Endodermal cell (in vitro differentiated cells): Measurements from ENCODE around the gene CLN6. TPM values are rescaled to one million over a fixed set of nuclear protein-coding genes. Genes with fewer than 3 reads are reported as not detected.

Experiments used
- DNase-seq: peaks from one replicate; pipeline ENCODE4 v3.0.0-alpha.2; 2017
- H3K27ac ChIP-seq: 2 replicates; pipeline ENCODE4 v1.5.1; 2013; ENCODE audit warnings: mild to moderate bottlenecking, low read depth, low read length, moderate library complexity
- H3K27me3 ChIP-seq: 2 replicates; pipeline ENCODE4 v1.6.1; 2013; ENCODE audit warnings: mild to moderate bottlenecking, low read length, moderate library complexity; ENCODE audit not compliant: insufficient read depth, control insufficient read depth, poor library complexity, severe bottlenecking
- H3K36me3 ChIP-seq: 2 replicates; pipeline ENCODE4 v1.7.0; 2013; ENCODE audit warnings: mild to moderate bottlenecking, low read length, moderate library complexity; ENCODE audit not compliant: control insufficient read depth, insufficient read depth
- H3K4me1 ChIP-seq: one replicate; pipeline ENCODE4 v1.7.0; 2013; ENCODE audit warnings: low read length; ENCODE audit not compliant: control insufficient read depth, insufficient read depth
- H3K4me3 ChIP-seq: 2 replicates; pipeline ENCODE4 v1.5.1; 2013; ENCODE audit warnings: mild to moderate bottlenecking, low read length, moderate library complexity
- H3K9ac ChIP-seq: 2 replicates; pipeline ENCODE4 v1.6.1; 2013; ENCODE audit warnings: mild to moderate bottlenecking, low read length, moderate library complexity; ENCODE audit not compliant: poor library complexity, severe bottlenecking; ENCODE audit errors: extremely low read depth
- H3K9me3 ChIP-seq: 2 replicates; pipeline ENCODE4 v1.6.1; 2013; ENCODE audit warnings: mild to moderate bottlenecking, low read length, moderate library complexity; ENCODE audit not compliant: control insufficient read depth
- H3K27ac Mint-ChIP-seq: 2 replicates; pipeline ENCODE4 v1.8.0; 2020; ENCODE audit warnings: mixed read lengths
- H3K27me3 Mint-ChIP-seq: 2 replicates; pipeline ENCODE4 v1.8.0; 2021; ENCODE audit warnings: mild to moderate bottlenecking, mixed read lengths; ENCODE audit not compliant: insufficient read depth
- H3K36me3 Mint-ChIP-seq: 2 replicates; pipeline ENCODE4 v1.8.0; 2020; ENCODE audit warnings: low read depth, mixed read lengths
- H3K4me1 Mint-ChIP-seq: 2 replicates; pipeline ENCODE4 v1.8.0; 2020; ENCODE audit warnings: mixed read lengths
- H3K4me3 Mint-ChIP-seq: 2 replicates; pipeline ENCODE4 v1.8.0; 2020; ENCODE audit warnings: mild to moderate bottlenecking, moderate library complexity, mixed read lengths
- H3K9me3 Mint-ChIP-seq: 2 replicates; pipeline ENCODE4 v1.8.0; 2020; ENCODE audit warnings: mild to moderate bottlenecking, mixed read lengths
- WGBS, 2 experiments: methylation state at CpG; one replicate each; pipeline versions ENCODE4 v1.1.5 to v1.1.7; 2013; ENCODE audit warnings: missing lambda C conversion rate in 2 of 2, mixed read lengths in 1 of 2; ENCODE audit not compliant: insufficient coverage in 1 of 2, insufficient read length in 1 of 2; 5-methylcytosine and 5-hydroxymethylcytosine counted together
- total RNA-seq, 2 donors: library from RNA; stranded (reverse); fragmentation: NEBNext Ultra II Directional in 1 of 2; extraction: Animal tissue kit (Norgen Biotek cat#: 25700) in 1 of 2; gene quantifications; 2 replicates in 1 of 2; 3 replicates in 1 of 2; pipeline ENCODE4 v1.2.1, GENCODE V29; 2021
- TF ChIP-seq, protein P1 (sequence below): fragments of 200-600 bp; sonication (generic); conservative IDR thresholded peaks from 2 replicates; pipeline ENCODE4 v1.5.0; 2021; ENCODE audit warnings: antibody characterized with exemption, mild to moderate bottlenecking

The CLN6 gene
- total RNA-seq, 2 donors from 2014 or later = 51.6 to 59.6 TPM

DNA sequence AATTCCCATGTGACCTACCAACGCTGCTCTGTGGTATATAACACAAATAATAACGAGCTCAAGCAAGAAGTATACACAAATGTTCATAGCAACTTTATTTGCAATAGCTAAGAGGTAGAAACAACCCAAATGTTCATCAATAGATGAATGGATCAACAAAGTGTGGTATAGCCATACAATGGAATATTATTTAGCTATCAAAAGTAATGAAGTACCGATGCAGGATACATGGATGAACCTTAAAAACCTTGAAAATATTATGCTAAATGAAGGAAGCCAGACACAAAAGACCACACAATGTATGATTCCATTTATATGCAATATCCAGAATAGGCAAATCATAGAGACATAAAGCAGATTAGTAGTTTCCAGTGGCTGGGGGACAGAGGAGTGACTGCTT lies 32.5 kb upstream of the CLN6 start:
- no peaks in the 10 kb centered on the region for H3K27me3 Mint-ChIP-seq
- Histone ChIP-seq H3K9ac (no peak overlapping the region), H3K4me3 (no peak overlapping the region), H3K27ac (no peak overlapping the region), H3K4me1 (no peaks in the 10 kb centered on the region), H3K27me3 (no peaks in the 10 kb centered on the region), H3K36me3 (no peaks in the 10 kb centered on the region), H3K9me3 (no peaks in the 10 kb centered on the region)
- peaks cover 23% of the 10 kb centered on the region for H3K4me1 Mint-ChIP-seq
- 100% methylated on average over 3 of the region's 3 CpGs; no CpG with 5 or more reads in 1 of the 2 experiments for WGBS, 2 experiments
- H3K27ac Mint-ChIP-seq = no peak overlapping the region
- H3K36me3 Mint-ChIP-seq = no peaks in the 10 kb centered on the region
- TF ChIP-seq, protein P1, sequence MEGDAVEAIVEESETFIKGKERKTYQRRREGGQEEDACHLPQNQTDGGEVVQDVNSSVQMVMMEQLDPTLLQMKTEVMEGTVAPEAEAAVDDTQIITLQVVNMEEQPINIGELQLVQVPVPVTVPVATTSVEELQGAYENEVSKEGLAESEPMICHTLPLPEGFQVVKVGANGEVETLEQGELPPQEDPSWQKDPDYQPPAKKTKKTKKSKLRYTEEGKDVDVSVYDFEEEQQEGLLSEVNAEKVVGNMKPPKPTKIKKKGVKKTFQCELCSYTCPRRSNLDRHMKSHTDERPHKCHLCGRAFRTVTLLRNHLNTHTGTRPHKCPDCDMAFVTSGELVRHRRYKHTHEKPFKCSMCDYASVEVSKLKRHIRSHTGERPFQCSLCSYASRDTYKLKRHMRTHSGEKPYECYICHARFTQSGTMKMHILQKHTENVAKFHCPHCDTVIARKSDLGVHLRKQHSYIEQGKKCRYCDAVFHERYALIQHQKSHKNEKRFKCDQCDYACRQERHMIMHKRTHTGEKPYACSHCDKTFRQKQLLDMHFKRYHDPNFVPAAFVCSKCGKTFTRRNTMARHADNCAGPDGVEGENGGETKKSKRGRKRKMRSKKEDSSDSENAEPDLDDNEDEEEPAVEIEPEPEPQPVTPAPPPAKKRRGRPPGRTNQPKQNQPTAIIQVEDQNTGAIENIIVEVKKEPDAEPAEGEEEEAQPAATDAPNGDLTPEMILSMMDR = no peak
- H3K4me3 Mint-ChIP-seq = no peak overlapping the region
- H3K9me3 Mint-ChIP-seq = no peaks in the 10 kb centered on the region
- DNase-seq = no peak

DNA sequence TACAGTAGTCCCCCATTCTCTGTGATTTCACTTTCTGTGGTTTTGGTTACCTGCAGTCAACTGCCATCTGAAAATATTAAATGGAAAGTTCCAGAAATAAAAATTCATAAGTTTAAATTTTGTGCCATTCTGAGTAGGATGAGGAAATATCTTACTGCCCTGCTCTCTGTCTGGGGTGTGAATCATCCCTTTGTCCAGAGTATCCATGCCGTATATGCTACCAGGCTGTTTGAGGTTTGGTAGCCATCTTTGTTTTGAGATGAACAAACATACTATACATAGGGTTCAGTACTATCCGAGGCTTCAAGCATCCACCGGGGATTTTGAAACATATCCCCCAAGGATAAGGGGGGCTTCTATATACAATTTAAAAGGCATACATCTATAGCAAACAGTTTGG lies 31.7 kb upstream of the CLN6 start:
- Mint-ChIP-seq H3K9me3 (no peaks in the 10 kb centered on the region), H3K27me3 (no peaks in the 10 kb centered on the region), H3K4me1 (peaks cover 25% of the 10 kb centered on the region), H3K4me3 (no peak overlapping the region), H3K36me3 (no peaks in the 10 kb centered on the region), H3K27ac (no peak overlapping the region)
- no peaks in the 10 kb centered on the region for H3K27me3 ChIP-seq
- H3K4me1 ChIP-seq = no peaks in the 10 kb centered on the region
- TF ChIP-seq, protein P1 = no peak
- DNase-seq = no peak
- WGBS, 2 experiments = 92% methylated on average over 3 of the region's 3 CpGs; no CpG with 5 or more reads in 1 of the 2 experiments
- no peak overlapping the region for H3K9ac ChIP-seq
- H3K36me3 ChIP-seq = no peaks in the 10 kb centered on the region
- H3K9me3 ChIP-seq = no peaks in the 10 kb centered on the region
- no peak overlapping the region for H3K27ac ChIP-seq
- no peak overlapping the region for H3K4me3 ChIP-seq

DNA sequence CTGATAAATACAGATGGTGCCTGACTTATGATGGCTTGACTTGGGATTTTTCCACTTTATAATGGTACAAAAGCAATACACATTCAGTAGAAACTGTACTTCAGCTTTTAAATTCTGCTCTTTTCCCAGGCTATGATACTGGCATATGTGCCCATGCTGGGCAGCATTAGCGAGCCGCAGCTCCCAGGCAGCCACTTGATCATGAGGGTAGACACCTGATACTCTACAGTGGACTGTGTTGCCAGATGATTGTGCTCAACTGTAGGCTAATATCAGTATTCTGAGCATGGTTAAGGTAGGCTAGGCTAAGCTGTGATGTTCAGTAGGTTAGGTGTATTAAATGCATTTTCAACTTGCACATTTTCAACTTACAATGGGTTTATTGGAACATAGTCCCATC lies 30.4 kb upstream of the CLN6 start:
- H3K9ac ChIP-seq = no peak overlapping the region
- no peaks in the 10 kb centered on the region for H3K4me1 ChIP-seq
- no peaks in the 10 kb centered on the region for H3K27me3 Mint-ChIP-seq
- WGBS, 2 experiments = 94 to 95% methylated on average over 2 of the region's 2 CpGs
- H3K4me1 Mint-ChIP-seq = peaks cover 19% of the 10 kb centered on the region
- no peak for DNase-seq
- no peak overlapping the region for H3K4me3 Mint-ChIP-seq
- H3K4me3 ChIP-seq = no peak overlapping the region
- H3K27ac Mint-ChIP-seq = no peak overlapping the region
- H3K9me3 Mint-ChIP-seq = no peaks in the 10 kb centered on the region
- H3K36me3 Mint-ChIP-seq = no peaks in the 10 kb centered on the region
- no peaks in the 10 kb centered on the region for H3K36me3 ChIP-seq
- H3K27ac ChIP-seq = no peak overlapping the region
- no peaks in the 10 kb centered on the region for H3K27me3 ChIP-seq
- TF ChIP-seq, protein P1 = no peak
- H3K9me3 ChIP-seq = no peaks in the 10 kb centered on the region
